PC-3 (cell line): ENCODE data around the gene LUC7L. TPM values are rescaled to one million over a fixed set of nuclear protein-coding genes. Genes with fewer than 3 reads are reported as not detected.

Experiments
- ATAC-seq: fragments of 200-7000 bp; cut with Tn5 transposase; 2 replicates; pipeline ENCODE4 v1.9.1; 2020; ENCODE audit warnings: mild to moderate bottlenecking, moderate library complexity
- BruUV-seq: library from RNA; stranded (reverse); fragments of 400-500 nt; replicated peaks from 2 replicates; lab custom pipeline; 2021; lab: Mats Ljungman, UMichigan
- CTCF ChIA-PET: fragments of 300-600 bp; sonication (Branson Sonifier 250); formaldehyde crosslinking; loops from one replicate; lab custom pipeline; 2022; ENCODE audit warnings: antibody characterized with exemption; lab: Charles Lee
- POLR2A ChIA-PET: fragments of 300-600 bp; sonication (Branson Sonifier 250); formaldehyde crosslinking; loops from one replicate; lab custom pipeline; 2022; ENCODE audit warnings: antibody characterized with exemption; ENCODE audit not compliant: unreplicated experiment; lab: Charles Lee
- DNase-seq: peaks from one replicate; pipeline ENCODE4 v3.0.0-alpha.2; 2015
- H2AFZ ChIP-seq: fragments of 300-600 bp; sonication (generic); 2 replicates; pipeline ENCODE4 v1.6.0; 2016; ENCODE audit warnings: antibody characterized with exemption, low read length
- H3F3A ChIP-seq: fragments of 300-600 bp; sonication (generic); one replicate; pipeline ENCODE4 v1.6.0; 2017; ENCODE audit warnings: antibody characterized with exemption, low read length, control low read depth, mild to moderate bottlenecking; ENCODE audit not compliant: unreplicated experiment
- H3K27ac ChIP-seq: fragments of 300-600 bp; sonication (generic); 2 replicates; pipeline ENCODE4 v1.5.1; 2016; ENCODE audit warnings: mild to moderate bottlenecking, low read length
- H3K27me3 ChIP-seq: fragments of 300-600 bp; sonication (generic); 2 replicates; pipeline ENCODE4 v1.6.1; 2016; ENCODE audit warnings: low read length, mixed read lengths
- H3K36me3 ChIP-seq: fragments of 300-600 bp; sonication (generic); 2 replicates; pipeline ENCODE4 v1.6.1; 2016; ENCODE audit warnings: low read depth, mixed run types, low read length, mixed read lengths
- H3K4me1 ChIP-seq: fragments of 300-600 bp; sonication (generic); 2 replicates; pipeline ENCODE4 v1.5.1; 2016; ENCODE audit warnings: low read length; ENCODE audit not compliant: insufficient read depth
- H3K4me2 ChIP-seq: fragments of 300-600 bp; sonication (generic); 2 replicates; pipeline ENCODE4 v1.6.0; 2016; ENCODE audit warnings: low read length
- H3K4me3 ChIP-seq: fragments of 300-600 bp; sonication (generic); 2 replicates; pipeline ENCODE4 v1.5.1; 2016; ENCODE audit warnings: mild to moderate bottlenecking, low read length, mixed read lengths
- H3K79me2 ChIP-seq: fragments of 300-600 bp; sonication (generic); 2 replicates; pipeline ENCODE4 v1.6.1; 2017; ENCODE audit warnings: low read length, mixed read lengths
- H3K9ac ChIP-seq: fragments of 300-600 bp; sonication (generic); 2 replicates; pipeline ENCODE4 v1.6.0; 2016; ENCODE audit warnings: mild to moderate bottlenecking, low read length
- H3K9me2 ChIP-seq: fragments of 300-600 bp; sonication (generic); replicated peaks from 2 replicates; pipeline ENCODE4 v1.6.1; 2016; ENCODE audit warnings: mixed run types, low read length, mixed read lengths
- H3K9me3 ChIP-seq: fragments of 300-600 bp; sonication (generic); 2 replicates; pipeline ENCODE4 v1.6.1; 2016; ENCODE audit warnings: low read length, mixed read lengths
- H4K20me1 ChIP-seq: fragments of 300-600 bp; sonication (generic); 2 replicates; pipeline ENCODE4 v1.6.1; 2016; ENCODE audit warnings: low read length, mixed read lengths
- CTCF ChIP-seq: fragments of 300-600 bp; sonication (generic); conservative IDR thresholded peaks from 2 replicates; pipeline ENCODE4 v1.5.1; 2017; ENCODE audit warnings: antibody characterized with exemption, low read depth, mild to moderate bottlenecking, low read length
- EZH2 ChIP-seq: fragments of 300-600 bp; sonication (generic); IDR thresholded peaks from one replicate; pipeline ENCODE4 v1.6.1; 2017; ENCODE audit warnings: antibody characterized with exemption, mild to moderate bottlenecking, low read length; ENCODE audit not compliant: unreplicated experiment
- EZH2phosphoT487 ChIP-seq: fragments of 300-600 bp; sonication (generic); IDR thresholded peaks from 2 replicates; pipeline ENCODE4 v1.6.1; 2018; ENCODE audit warnings: mild to moderate bottlenecking, antibody characterized with exemption, low read length, borderline replicate concordance
- intact Hi-C: fragments of 100-400 bp; cut with micrococcal nuclease; formaldehyde crosslinking; loops from 2 replicates; pipeline ENCODE4 v1.9.0; 2023
- total RNA-seq: library from RNA; depleted of rRNA; stranded (reverse); fragments of >200 nt; gene quantifications from 2 replicates; pipeline ENCODE4 v1.2.3, GENCODE V29; 2014

The LUC7L gene
- total RNA-seq, 1 experiment from 2014 or later, result 46.0 TPM

GRCh38 chr16:270381-271255, 41.4 kb upstream of the LUC7L start:
- H3K79me2 ChIP-seq, result no peaks in the 10 kb centered on the region
- ATAC-seq, result no peak
- ChIA-PET POLR2A (no interaction called here), CTCF (no interaction called here)
- no TSS peak for BruUV-seq
- no peaks in the 10 kb centered on the region for H4K20me1 ChIP-seq
- intact Hi-C loops, result no loop called here
- H3K9me3 ChIP-seq, result no peaks in the 10 kb centered on the region
- H3K4me1 ChIP-seq, result no peaks in the 10 kb centered on the region
- H3K27me3 ChIP-seq, result no peaks in the 10 kb centered on the region
- H3K9ac ChIP-seq, result no peak overlapping the region
- no peak overlapping the region for H3K27ac ChIP-seq
- no peaks in the 10 kb centered on the region for H3K9me2 ChIP-seq
- no peak overlapping the region for H3K4me2 ChIP-seq
- H3K4me3 ChIP-seq, result no peak overlapping the region
- H3K36me3 ChIP-seq, result no peaks in the 10 kb centered on the region
- H2AFZ ChIP-seq, result no peak overlapping the region
- no peaks in the 10 kb centered on the region for H3F3A ChIP-seq
- TF ChIP-seq EZH2 (no peak), EZH2phosphoT487 (no peak), CTCF (no peak)
- DNase-seq, result no peak

- ChIA-PET CTCF (no interaction called here), POLR2A (interaction anchor here (0.6 kb wide), 1 partner anchor 33 kb away, joined by 3 read pairs; no protein-coding TSS in a partner anchor)
- Histone ChIP-seq H3K4me3 (no peak overlapping the region), H3K4me1 (no peaks in the 10 kb centered on the region), H3K27me3 (no peaks in the 10 kb centered on the region), H3K9ac (no peak overlapping the region), H3K9me2 (no peaks in the 10 kb centered on the region), H3K27ac (no peak overlapping the region), H3K4me2 (no peak overlapping the region), H3F3A (no peaks in the 10 kb centered on the region), H2AFZ (no peak overlapping the region), H3K36me3 (no peaks in the 10 kb centered on the region), H3K79me2 (no peaks in the 10 kb centered on the region), H4K20me1 (no peaks in the 10 kb centered on the region), H3K9me3 (no peaks in the 10 kb centered on the region)
- BruUV-seq, result no TSS peak
- no peak for TF ChIP-seq EZH2
- no peak for TF ChIP-seq CTCF
- TF ChIP-seq EZH2phosphoT487, result no peak
- no peak for DNase-seq
- intact Hi-C loops, result no loop called here
- ATAC-seq, result no peak
Measured at GRCh38 chr16:269061-269796, 40.0 kb upstream of the LUC7L start.
